HL-60 (cell line): Measurements from ENCODE around the gene API5.

Experiments used
- CTCF ChIP-seq: IDR thresholded peaks from one replicate; pipeline ENCODE4 v1.5.1; 2011; ENCODE audit warnings: low read length, control low read depth, inconsistent platforms; ENCODE audit not compliant: insufficient read depth
- GABPA ChIP-seq: IDR thresholded peaks from 2 replicates; pipeline ENCODE4 v1.6.1; 2012; ENCODE audit warnings: low read depth
- POLR2AphosphoS5 ChIP-seq: IDR thresholded peaks from 2 replicates; pipeline ENCODE4 v1.6.1; 2012; ENCODE audit warnings: low read depth
- REST ChIP-seq: IDR thresholded peaks from 2 replicates; pipeline ENCODE4 v1.6.1; 2012; ENCODE audit warnings: low read depth; ENCODE audit not compliant: insufficient replicate concordance
- SPI1 ChIP-seq: IDR thresholded peaks from 2 replicates; pipeline ENCODE4 v1.6.1; 2012; ENCODE audit warnings: low read depth, mild to moderate bottlenecking, borderline replicate concordance

GRCh38 chr11:43267856-43268580 is 43.8 kb upstream of the API5 start:
- TF ChIP-seq CTCF (no peak), REST (no peak), POLR2AphosphoS5 (no peak), GABPA (no peak), SPI1 (no peak)
